Head of caudate nucleus (tissue), 42 donors: ENCODE data around the gene APLP2.
A peak's percentile ranks its signal among the peaks of the same experiment; 100 is the strongest.
"Not testable (repeated sequence)": the region's sequence is repeated elsewhere in the genome, so short reads cannot be mapped to it uniquely, and the experiment has no call there.

Source experiments
- DNase-seq, 42 donors: peaks; one replicate each; pipeline versions ENCODE4 v3.0.0 to v3.0.0-alpha.2; 2020 to 2021; ENCODE audit warnings: mixed read lengths in 7 of 42
- intact Hi-C: fragments of 100-400 bp; cut with DNase I; formaldehyde crosslinking; loops from one replicate; pipeline ENCODE4 v1.15.0; 2022

Gene APLP2

GRCh38 chr11:130069659-130070108 is at the start of gene APLP2:
TSS of gene APLP2 (plus strand) at chr11:130069894. CDS start at chr11:130069978, 84 bp downstream.
- intact Hi-C loops = loop anchor here (2.0 to 10.0 kb wide), 2 partner anchors 67 to 175 kb away; partner anchors contain the start of genes NFRKB and PRDM10
- DNase-seq = peak; percentile 96 to 100 (median 99)

- intact Hi-C loops = no loop called here
- DNase-seq = no peak
Observed at GRCh38 chr11:130020323-130020722, 49.4 kb upstream of the APLP2 start.

GRCh38 chr11:130021606-130022005 is 48.1 kb upstream of the APLP2 start:
- DNase-seq, intact Hi-C loops: not testable (repeated sequence)

GRCh38 chr11:130022799-130023198 is 46.9 kb upstream of the APLP2 start:
- no peak for DNase-seq
- intact Hi-C loops = no loop called here

GRCh38 chr11:130023204-130023603 is 46.5 kb upstream of the APLP2 start:
- intact Hi-C loops = no loop called here
- no peak for DNase-seq

- intact Hi-C loops = no loop called here
- DNase-seq = no peak
Observed at GRCh38 chr11:130024361-130024760, 45.3 kb upstream of the APLP2 start.

- intact Hi-C loops = no loop called here
Observed at GRCh38 chr11:130025371-130025770, 44.3 kb upstream of the APLP2 start.

GRCh38 chr11:130029137-130029536 is 40.6 kb upstream of the APLP2 start:
- intact Hi-C loops = no loop called here
- no peak for DNase-seq

More at GRCh38 chr11:130025371-130025770, 44.3 kb upstream of the APLP2 start:
- no peak for DNase-seq

- DNase-seq = no peak
- intact Hi-C loops = no loop called here
Observed at GRCh38 chr11:130031056-130031455, 38.6 kb upstream of the APLP2 start.

GRCh38 chr11:130031945-130032344 is 37.7 kb upstream of the APLP2 start:
- no peak for DNase-seq

GRCh38 chr11:130032931-130033330 is 36.8 kb upstream of the APLP2 start:
- intact Hi-C loops = no loop called here
- no peak for DNase-seq

More at GRCh38 chr11:130031945-130032344, 37.7 kb upstream of the APLP2 start:
- intact Hi-C loops = no loop called here

- intact Hi-C loops = no loop called here
- no peak for DNase-seq
Observed at GRCh38 chr11:130034236-130034635, 35.5 kb upstream of the APLP2 start.

- no peak for DNase-seq
- intact Hi-C loops = no loop called here
Observed at GRCh38 chr11:130037058-130037457, 32.6 kb upstream of the APLP2 start.

GRCh38 chr11:130037881-130038585 is 31.7 kb upstream of the APLP2 start:
- intact Hi-C loops = no loop called here
- DNase-seq = no peak

GRCh38 chr11:130040281-130040940 is 29.3 kb upstream of the APLP2 start:
- intact Hi-C loops = no loop called here
- DNase-seq = no peak

- intact Hi-C loops = no loop called here
- no peak for DNase-seq
Observed at GRCh38 chr11:130042093-130042591, 27.6 kb upstream of the APLP2 start.

- intact Hi-C loops = no loop called here
- DNase-seq = peak in 9 of 42 donors; percentile 4 to 43 (median 13)
Observed at GRCh38 chr11:130043575-130043974, 26.1 kb upstream of the APLP2 start.

- intact Hi-C loops = no loop called here
- no peak for DNase-seq
Observed at GRCh38 chr11:130047141-130047540, 22.6 kb upstream of the APLP2 start.

- intact Hi-C loops = no loop called here
- DNase-seq = no peak
Observed at GRCh38 chr11:130049328-130049771, 20.3 kb upstream of the APLP2 start.

- DNase-seq = no peak
- intact Hi-C loops = no loop called here
Observed at GRCh38 chr11:130050257-130050656, 19.4 kb upstream of the APLP2 start.
